ENCODE measurements around the gene WBP11. TPM values are rescaled to one million over a fixed set of nuclear protein-coding genes. Genes with fewer than 3 reads are reported as not detected.

The WBP11 gene
- polyA plus RNA-seq, 3 donors, result 89.7 to 104 (median 103) TPM

Other genes starting within 250 kb of the WBP11 start
- gene PLBD1, start 235.6 kb downstream of the WBP11 start, polyA plus RNA-seq (ENCODE audit: insufficient read length in 3 of 3), result 10 to 100 TPM; 41.6 to 48.3 (median 42.8) TPM
- under 1 TPM; 0.34 to 0.60 (median 0.58) TPM for gene GUCY2C, start 106.9 kb downstream of the WBP11 start, polyA plus RNA-seq (ENCODE audit: insufficient read length in 3 of 3)
- 1 to 10 TPM; 3.9 to 4.6 (median 4.1) TPM for gene C12orf60, start 192 bp upstream of the WBP11 start, polyA plus RNA-seq (ENCODE audit: insufficient read length in 3 of 3)
- 1 to 10 TPM; 2.2 to 2.3 (median 2.3) TPM for gene SMCO3, start 10.7 kb upstream of the WBP11 start, polyA plus RNA-seq (ENCODE audit: insufficient read length in 3 of 3)
- under 1 TPM; 0.16 to 0.23 (median 0.16) TPM for gene ART4, start 40.0 kb upstream of the WBP11 start, polyA plus RNA-seq (ENCODE audit: insufficient read length in 3 of 3)
- 10 to 100 TPM; 27.4 to 52.6 (median 36.0) TPM for gene MGP, start 82.4 kb upstream of the WBP11 start, polyA plus RNA-seq (ENCODE audit: insufficient read length in 3 of 3)
- 10 to 100 TPM; 20.6 to 27.6 (median 23.0) TPM for gene ERP27, start 135.1 kb upstream of the WBP11 start, polyA plus RNA-seq (ENCODE audit: insufficient read length in 3 of 3)
- gene ARHGDIB, start 158.1 kb upstream of the WBP11 start, polyA plus RNA-seq (ENCODE audit: insufficient read length in 3 of 3), result 10 to 100 TPM; 50.2 to 56.4 (median 50.4) TPM
- under 1 TPM in 1 of 3 donors, not detected in 2; 0.11 TPM for gene PDE6H, start 169.6 kb upstream of the WBP11 start, polyA plus RNA-seq (ENCODE audit: insufficient read length in 3 of 3)